Measurements from ENCODE around the gene IQCM. TPM values are rescaled to one million over a fixed set of nuclear protein-coding genes. Genes with fewer than 3 reads are reported as not detected.

IQCM gene
- total RNA-seq, 1 experiment from 2014 or later, result not detected

GRCh38 chr4:149699642-149700041 is 116.0 kb downstream of the IQCM start:
- H3K4me1 ChIP-seq (ENCODE audit: control insufficient read depth, insufficient read depth, low read length), result no peaks in the 10 kb centered on the region
- H3K4me3 ChIP-seq (ENCODE audit: low read depth in 2 of 2, low read length in 2 of 2), result no peak overlapping the region
- no peaks in the 10 kb centered on the region for H3K36me3 ChIP-seq (ENCODE audit: control insufficient read depth, insufficient read depth, low read length)
- DNase-seq (ENCODE audit: low read depth, low spot score) (no peak), ATAC-seq (no peak)
- no TSS peak for BruUV-seq (replicated peaks)
- intact Hi-C loops (cut with micrococcal nuclease; ENCODE audit: unreplicated experiment), result no loop called here
- in situ Hi-C loops (cut with HindIII; ENCODE audit: low pct_unique_long_range_greater_than_20kb, low sequenced_read_pairs), result no loop called here
- H3K27me3 ChIP-seq (ENCODE audit: control insufficient read depth, insufficient read depth, low read length), result no peaks in the 10 kb centered on the region
- ChIA-PET CTCF (no interaction called here), POLR2A (interaction anchor here (0.6 kb wide), 1 partner anchor 1431 kb away, joined by 18 read pairs; no protein-coding TSS in a partner anchor)
- TF ChIP-seq TCF7L2 (IDR thresholded peaks at IDR 0.05; ENCODE audit: low read depth, low read length) (no peak), POLR2AphosphoS5 (IDR thresholded peaks at IDR 0.05; ENCODE audit: low read depth, low read length) (no peak), SIN3A (IDR thresholded peaks at IDR 0.05; ENCODE audit: borderline replicate concordance, insufficient read depth, low read depth, low read length) (no peak)
- TF ChIP-seq, protein P1, sequence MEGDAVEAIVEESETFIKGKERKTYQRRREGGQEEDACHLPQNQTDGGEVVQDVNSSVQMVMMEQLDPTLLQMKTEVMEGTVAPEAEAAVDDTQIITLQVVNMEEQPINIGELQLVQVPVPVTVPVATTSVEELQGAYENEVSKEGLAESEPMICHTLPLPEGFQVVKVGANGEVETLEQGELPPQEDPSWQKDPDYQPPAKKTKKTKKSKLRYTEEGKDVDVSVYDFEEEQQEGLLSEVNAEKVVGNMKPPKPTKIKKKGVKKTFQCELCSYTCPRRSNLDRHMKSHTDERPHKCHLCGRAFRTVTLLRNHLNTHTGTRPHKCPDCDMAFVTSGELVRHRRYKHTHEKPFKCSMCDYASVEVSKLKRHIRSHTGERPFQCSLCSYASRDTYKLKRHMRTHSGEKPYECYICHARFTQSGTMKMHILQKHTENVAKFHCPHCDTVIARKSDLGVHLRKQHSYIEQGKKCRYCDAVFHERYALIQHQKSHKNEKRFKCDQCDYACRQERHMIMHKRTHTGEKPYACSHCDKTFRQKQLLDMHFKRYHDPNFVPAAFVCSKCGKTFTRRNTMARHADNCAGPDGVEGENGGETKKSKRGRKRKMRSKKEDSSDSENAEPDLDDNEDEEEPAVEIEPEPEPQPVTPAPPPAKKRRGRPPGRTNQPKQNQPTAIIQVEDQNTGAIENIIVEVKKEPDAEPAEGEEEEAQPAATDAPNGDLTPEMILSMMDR (IDR thresholded peaks at IDR 0.05), result no peak
- TF ChIP-seq, protein P2, sequence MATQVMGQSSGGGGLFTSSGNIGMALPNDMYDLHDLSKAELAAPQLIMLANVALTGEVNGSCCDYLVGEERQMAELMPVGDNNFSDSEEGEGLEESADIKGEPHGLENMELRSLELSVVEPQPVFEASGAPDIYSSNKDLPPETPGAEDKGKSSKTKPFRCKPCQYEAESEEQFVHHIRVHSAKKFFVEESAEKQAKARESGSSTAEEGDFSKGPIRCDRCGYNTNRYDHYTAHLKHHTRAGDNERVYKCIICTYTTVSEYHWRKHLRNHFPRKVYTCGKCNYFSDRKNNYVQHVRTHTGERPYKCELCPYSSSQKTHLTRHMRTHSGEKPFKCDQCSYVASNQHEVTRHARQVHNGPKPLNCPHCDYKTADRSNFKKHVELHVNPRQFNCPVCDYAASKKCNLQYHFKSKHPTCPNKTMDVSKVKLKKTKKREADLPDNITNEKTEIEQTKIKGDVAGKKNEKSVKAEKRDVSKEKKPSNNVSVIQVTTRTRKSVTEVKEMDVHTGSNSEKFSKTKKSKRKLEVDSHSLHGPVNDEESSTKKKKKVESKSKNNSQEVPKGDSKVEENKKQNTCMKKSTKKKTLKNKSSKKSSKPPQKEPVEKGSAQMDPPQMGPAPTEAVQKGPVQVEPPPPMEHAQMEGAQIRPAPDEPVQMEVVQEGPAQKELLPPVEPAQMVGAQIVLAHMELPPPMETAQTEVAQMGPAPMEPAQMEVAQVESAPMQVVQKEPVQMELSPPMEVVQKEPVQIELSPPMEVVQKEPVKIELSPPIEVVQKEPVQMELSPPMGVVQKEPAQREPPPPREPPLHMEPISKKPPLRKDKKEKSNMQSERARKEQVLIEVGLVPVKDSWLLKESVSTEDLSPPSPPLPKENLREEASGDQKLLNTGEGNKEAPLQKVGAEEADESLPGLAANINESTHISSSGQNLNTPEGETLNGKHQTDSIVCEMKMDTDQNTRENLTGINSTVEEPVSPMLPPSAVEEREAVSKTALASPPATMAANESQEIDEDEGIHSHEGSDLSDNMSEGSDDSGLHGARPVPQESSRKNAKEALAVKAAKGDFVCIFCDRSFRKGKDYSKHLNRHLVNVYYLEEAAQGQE (IDR thresholded peaks at IDR 0.05; ENCODE audit: insufficient read depth in 1 of 2, low read depth in 2 of 2, low read length in 1 of 2), result no peak
- no peaks in the 10 kb centered on the region for H3K9me3 ChIP-seq (ENCODE audit: control insufficient read depth, insufficient read depth, low read depth, low read length)
- no peak overlapping the region for H3K27ac ChIP-seq (ENCODE audit: low read length)

GRCh38 chr4:149690726-149691125 is 124.9 kb downstream of the IQCM start:
- POLR2A ChIA-PET, result no interaction called here
- CTCF ChIA-PET, result no interaction called here

More at GRCh38 chr4:149690726-149691125, 124.9 kb downstream of the IQCM start:
- TF ChIP-seq, protein P1 (IDR thresholded peaks at IDR 0.05), result peak; percentile 9; the same call in 1 of the 2 replicates
- TF ChIP-seq POLR2AphosphoS5 (IDR thresholded peaks at IDR 0.05; ENCODE audit: low read depth, low read length) (no peak), SIN3A (IDR thresholded peaks at IDR 0.05; ENCODE audit: borderline replicate concordance, insufficient read depth, low read depth, low read length) (no peak), TCF7L2 (IDR thresholded peaks at IDR 0.05; ENCODE audit: low read depth, low read length) (no peak)
- TF ChIP-seq, protein P2 (IDR thresholded peaks at IDR 0.05; ENCODE audit: insufficient read depth in 1 of 2, low read depth in 2 of 2, low read length in 1 of 2), result no peak
- no peak overlapping the region for H3K27ac ChIP-seq (ENCODE audit: low read length)
- BruUV-seq (replicated peaks), result no TSS peak
- no peak for ATAC-seq
- no peak overlapping the region for H3K4me3 ChIP-seq (ENCODE audit: low read depth in 2 of 2, low read length in 2 of 2)
- in situ Hi-C loops (cut with HindIII; ENCODE audit: low pct_unique_long_range_greater_than_20kb, low sequenced_read_pairs), result no loop called here
- H3K4me1 ChIP-seq (ENCODE audit: control insufficient read depth, insufficient read depth, low read length), result no peaks in the 10 kb centered on the region
- H3K36me3 ChIP-seq (ENCODE audit: control insufficient read depth, insufficient read depth, low read length), result no peaks in the 10 kb centered on the region
- no peak for DNase-seq (ENCODE audit: low read depth, low spot score)
- intact Hi-C loops (cut with micrococcal nuclease; ENCODE audit: unreplicated experiment), result no loop called here
- no peaks in the 10 kb centered on the region for H3K9me3 ChIP-seq (ENCODE audit: control insufficient read depth, insufficient read depth, low read depth, low read length)
- H3K27me3 ChIP-seq (ENCODE audit: control insufficient read depth, insufficient read depth, low read length), result no peaks in the 10 kb centered on the region
